Tongue (tissue), 2 donors: ENCODE results near the gene GBF1. TPM values are rescaled to one million over a fixed set of nuclear protein-coding genes. Genes with fewer than 3 reads are reported as not detected.
A peak's percentile ranks its signal among the peaks of the same experiment; 100 is the strongest.
"Not testable (repeated sequence)": the region's sequence is repeated elsewhere in the genome, so short reads cannot be mapped to it uniquely, and the experiment has no call there.

Experiments used
- DNase-seq: peaks from one replicate; pipeline ENCODE4 v3.0.0-alpha.2; 2015
- total RNA-seq: library from RNA; depleted of rRNA; stranded (reverse); fragments of >200 nt; gene quantifications from one replicate; pipeline ENCODE4 v1.2.3, GENCODE V29; 2014

Gene GBF1
- total RNA-seq, 1 donor from 2014 or later, result 37.4 TPM

DNA sequence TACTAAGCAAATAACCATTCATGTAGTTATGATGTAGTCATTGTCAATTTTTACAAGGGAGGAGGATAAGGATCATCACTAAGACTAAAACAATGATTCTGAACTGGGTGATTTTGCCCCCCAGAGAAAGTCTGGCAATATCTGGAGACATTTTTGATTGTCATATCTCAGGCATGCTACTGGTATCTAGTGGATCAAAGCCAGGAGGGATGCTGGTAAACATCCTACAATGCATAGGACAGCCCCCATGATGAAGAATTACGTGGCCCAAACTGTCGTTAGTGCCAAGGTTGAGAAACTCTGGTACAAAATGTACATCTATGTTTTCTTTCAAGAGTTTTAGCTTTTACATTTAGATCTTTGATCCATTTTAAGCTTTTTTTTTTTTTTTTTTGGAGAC, 57.3 kb downstream of the GBF1 start:
- no peak for DNase-seq

DNA sequence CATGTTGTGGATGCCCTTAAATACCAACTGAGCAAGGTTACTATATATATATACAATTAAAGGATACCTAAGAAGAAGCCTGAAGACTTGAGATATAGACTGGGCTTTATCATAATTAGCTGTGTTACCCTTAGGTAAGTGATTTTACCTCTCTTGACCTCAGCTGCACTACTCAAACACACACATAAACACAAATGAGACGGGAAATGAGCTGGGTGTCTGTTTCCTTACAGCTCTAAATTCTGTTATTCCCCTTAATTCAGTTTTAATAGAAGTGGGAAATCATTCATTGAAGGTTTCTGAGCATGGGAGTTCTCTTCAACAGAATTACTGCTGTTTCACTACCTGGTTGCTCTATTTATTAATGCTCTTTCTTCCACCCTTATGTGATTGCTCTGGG, 60.7 kb downstream of the GBF1 start:
- DNase-seq, result no peak

DNA sequence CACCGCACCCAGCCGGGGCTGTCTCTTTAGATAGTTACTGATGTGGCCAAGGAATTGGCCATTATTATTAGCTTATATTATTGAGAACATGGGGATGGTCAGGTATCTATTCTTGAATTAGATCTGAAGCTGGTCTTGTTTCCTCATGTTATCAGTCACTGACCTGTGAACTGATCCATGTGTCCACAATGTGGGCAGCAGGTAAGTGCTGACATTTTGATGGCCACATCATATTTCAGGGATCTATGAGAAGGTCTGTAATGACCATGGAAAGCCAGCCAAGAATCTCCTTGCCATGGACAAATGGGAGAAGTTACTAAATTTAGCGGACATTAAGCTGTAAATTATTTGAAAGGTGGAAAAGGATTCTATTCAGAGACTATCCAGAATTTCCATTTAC, 61.4 kb downstream of the GBF1 start:
- DNase-seq, result no peak

DNA sequence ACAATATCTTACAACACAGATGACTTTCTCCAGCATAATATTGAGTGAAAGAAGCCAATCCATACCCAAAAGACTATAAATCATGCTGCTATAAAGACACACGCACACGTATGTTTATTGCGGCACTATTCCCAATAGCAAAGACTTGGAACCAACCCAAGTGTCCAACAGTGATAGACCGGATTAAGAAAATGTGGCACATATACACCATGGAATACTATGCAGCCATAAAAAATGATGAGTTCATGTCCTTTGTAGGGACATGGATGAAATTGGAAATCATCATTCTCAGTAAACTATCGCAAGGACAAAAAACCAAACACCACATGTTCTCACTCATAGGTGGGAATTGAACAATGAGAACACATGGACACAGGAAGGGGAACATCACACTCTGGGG, 63.0 kb downstream of the GBF1 start:
- not testable (repeated sequence) for DNase-seq

DNA sequence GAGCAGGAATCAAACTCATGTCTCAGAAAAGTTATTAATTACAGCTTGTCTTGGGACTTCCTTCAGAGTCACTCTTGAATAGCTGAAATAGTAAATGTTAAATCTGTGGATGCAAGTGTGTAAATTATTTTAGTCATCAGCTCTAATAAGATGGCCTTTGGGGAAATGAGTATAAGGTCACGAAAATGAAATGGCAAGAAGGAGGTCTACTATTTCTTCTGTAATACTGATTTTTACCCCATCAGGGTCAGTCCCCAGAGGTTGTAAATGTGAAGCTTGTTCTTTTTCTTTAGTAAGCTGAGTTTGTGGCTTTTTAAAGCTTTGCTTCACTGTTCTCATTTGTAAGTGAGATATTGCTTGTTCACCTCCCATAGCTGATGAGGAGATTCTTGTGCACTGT, 63.9 kb downstream of the GBF1 start:
- no peak for DNase-seq

DNA sequence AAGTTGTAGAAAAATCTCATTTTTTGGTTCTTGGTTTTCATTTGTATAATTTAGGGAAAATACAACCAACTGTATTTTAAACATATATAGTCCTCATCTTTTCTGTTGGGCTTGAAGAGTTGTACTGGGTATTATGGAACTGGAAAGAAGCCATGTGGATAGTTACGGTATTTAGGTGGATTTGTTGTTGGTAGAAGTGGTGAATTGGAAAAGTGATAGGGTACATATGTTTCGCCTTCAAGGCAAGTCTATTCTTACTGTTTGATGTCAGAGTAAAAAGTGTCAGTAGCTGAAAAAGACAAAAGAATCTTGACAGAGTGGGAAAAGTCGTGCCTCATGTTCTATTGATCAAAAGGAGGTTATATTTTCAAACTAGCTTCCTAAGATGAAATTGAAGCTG, 64.6 kb downstream of the GBF1 start:
- no peak for DNase-seq

DNA sequence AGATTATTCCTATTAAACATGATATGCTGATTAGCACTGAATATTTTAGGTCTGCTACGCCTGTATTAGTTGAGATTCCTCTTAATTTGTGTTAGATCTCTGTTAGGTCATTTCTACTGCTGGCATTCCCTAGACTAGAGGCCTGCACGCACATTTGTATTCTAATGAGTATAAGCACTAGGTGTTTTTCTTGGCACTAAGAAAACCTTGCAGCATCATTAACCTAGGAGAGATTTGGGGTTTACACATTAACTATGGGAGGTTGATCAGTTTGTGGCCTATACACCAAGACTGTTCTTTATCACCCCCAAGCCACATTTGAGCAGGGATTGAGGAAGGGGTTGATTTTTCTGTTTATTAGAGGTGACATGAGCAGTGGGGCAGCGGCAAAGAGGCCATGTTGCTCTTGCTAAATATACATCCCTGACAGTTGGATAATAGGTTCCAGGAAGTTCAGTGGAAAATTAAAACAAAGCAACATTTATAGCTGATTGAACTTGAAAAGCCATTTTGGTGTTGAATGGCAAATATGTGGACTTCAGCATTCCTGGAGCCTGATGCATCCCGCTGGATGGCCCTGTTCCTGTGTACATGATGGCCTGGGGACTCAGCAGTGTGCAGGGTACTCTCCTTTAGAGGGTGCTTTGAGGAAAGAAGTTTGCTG, 65.2 kb downstream of the GBF1 start:
- DNase-seq, result no peak

DNA sequence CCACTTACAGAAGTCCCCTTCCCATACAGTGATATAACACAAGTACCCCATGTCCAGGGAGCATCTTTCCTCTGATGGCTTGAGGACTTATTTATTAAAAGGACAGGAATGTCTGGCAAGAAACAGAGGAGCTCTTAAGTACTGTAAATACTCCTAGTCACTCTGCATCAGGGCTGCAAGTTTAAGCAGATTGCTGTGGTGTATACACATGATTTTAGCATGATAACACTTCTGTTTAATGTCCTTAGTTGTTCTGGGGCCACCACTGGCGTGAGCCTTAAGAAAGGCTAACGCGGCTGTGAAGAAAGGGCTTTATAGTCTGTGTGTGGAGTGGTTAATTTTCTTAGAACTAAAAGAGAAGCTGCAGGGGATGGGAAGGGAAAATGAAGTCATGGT, 65.7 kb downstream of the GBF1 start:
- no peak for DNase-seq

DNA sequence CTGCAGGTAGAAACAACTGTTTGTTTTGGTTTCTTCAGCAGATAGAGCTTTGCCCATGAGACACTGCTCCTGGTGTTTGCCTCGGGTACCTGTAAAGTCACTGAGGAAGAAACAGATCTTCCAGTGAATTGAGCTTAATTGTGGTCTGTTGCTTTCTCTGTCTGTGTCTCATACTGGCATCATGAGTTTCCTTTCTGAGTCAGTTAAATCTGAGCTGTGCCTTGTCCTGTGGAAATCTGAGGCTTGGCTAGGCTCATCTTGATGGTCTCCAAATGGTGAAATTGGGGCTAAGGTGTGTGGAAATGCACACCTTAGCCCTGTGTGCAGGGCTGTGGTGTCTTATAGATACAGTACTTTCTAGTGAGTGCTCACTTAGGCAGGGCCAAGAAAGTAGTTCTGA, 67.4 kb downstream of the GBF1 start:
- no peak for DNase-seq

DNA sequence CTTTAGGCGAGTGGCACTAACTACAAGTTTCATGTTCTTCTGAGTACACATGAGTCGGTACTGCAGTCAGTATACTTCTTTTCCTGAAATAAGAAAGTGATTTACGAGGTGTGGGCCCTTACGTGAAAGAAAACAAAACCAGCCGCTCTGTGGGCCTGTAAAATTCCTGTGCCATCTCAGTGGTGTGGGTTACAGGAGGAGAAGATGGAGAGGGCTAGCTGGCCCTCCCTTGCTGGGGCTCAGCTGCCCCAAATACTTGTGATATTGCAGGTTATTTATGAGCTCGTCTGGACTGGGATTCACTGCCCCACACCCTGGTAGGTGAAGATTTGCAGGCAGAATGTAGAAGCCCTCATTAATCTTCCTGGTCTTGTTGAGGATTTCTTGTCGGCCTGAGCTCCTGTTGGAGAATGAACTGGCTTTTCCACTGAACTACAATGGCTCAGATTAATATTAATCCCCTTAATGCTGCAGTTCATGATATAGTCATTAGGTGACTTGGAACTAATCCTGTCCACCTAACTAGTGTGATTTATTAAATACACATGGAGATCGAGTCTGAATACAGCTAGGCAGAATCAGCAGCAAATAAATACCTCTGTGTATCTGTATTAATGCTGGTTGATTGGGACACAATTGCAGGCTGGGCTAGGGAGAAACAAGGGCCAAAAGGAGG, 68.0 kb downstream of the GBF1 start:
- DNase-seq, result no peak

DNA sequence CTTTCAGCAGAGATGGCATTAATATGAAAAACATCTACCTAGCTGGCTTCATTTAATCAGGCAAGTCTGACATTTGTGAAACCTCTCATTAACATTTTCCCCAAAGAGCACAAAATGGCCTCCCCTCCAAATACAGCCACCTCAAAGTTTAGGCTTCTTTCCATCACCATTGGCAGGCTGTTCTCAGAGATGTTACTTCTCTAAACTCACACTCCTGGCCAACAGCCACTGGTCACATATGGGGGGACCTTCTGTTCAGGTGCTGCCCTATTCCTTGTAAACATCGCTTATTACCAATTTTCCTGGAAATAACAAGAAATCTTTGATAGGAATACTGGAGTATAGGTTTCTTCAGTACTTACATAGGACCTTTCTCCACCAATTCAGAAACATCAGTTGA, 69.5 kb downstream of the GBF1 start:
- DNase-seq, result no peak

DNA sequence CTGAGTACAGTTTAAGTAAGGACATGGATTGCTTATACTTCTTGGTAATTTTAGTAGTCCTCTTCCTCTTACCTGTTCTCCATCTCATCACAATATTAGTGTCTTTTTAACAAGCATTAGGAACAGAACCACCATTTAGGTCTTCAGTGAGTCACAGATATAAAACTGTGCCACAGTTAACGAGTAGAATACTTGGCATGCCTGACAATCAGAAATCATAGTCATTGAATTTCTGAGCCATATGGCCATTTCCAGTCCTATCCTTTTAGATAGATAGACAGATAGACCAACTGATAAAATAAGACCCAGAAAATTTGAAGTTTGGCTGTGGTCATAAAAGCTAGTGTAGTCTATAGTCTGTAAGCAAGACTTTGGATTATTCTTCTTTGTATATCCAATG, 71.1 kb downstream of the GBF1 start:
- no peak for DNase-seq

DNA sequence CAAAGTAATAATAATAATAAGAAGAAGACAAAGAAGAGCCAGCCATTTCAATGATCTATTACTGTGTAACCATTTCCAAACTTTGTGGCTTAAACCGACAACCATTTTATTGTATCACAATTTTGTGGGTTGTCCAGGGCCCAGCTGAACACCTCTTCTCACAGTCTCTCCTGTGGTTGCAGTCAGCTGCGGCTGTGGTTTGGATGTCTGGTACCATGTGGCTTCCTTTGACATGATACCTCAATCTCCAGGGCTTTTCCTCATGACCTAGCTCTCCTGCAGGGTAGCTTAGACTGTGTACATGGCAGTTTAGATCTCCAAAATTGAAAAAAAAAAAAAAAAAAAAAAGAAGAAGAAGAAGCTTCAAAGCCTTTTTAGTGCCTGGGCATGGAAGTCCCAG, 77.6 kb downstream of the GBF1 start:
- DNase-seq, result no peak

DNA sequence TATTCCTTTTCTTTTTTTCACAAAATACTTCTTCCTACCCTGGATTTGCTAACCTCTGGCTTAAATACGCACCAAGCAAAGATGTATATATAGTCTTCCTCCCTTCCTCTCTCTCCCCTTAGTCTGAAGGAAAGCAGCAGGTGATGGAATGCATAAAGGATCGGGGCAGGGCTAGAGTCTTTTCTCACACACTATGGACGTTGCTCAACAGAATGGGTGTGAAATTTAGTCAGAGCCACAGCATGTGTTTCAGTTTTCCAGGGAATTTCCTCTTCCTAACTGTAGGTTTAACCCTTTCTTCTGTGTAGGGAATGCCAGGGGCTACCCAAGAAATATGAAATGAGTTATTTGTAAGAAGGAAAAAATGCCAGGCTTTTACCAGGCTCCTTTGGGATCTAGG, 78.7 kb downstream of the GBF1 start:
- DNase-seq, result peak; percentile 94

DNA sequence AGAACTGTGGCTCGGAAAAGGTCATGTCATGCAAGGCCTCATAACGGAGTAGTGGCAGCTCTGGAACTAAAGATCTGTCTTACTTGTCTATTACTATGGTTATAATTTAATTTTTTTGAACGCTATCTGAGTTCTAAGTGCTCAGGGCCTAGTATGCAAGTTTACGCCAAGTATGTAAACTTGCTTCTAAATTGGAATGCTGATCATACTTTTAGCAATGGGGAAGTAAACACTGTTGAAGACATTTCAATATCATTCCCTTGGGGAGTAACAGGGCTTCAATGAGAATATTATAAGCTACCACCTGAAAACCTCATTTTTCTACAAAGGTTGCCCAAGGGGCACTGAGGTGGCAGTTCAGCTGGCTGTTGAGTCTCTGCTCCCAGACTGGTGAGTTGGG, 80.7 kb downstream of the GBF1 start:
- DNase-seq, result no peak

DNA sequence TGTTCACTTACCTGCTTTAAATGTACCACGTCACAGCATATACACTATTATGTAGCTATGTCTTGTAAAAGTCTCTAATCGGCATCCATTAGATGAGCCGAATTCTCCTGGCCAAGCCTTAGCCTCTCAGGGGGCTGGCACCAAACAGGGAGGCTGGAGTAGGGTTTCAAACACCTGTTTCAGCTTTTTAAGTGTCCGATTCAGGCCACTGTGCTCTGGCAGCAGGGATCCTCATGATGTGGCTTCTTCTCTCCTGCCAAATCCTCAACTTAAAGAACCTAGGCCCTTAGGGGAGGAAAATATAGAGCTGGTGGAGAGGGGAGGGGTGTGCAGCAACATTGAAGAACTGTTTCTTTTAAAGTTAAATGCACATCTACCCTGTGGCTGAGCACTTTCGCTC, 81.7 kb downstream of the GBF1 start:
- DNase-seq, result peak; percentile 94

DNA sequence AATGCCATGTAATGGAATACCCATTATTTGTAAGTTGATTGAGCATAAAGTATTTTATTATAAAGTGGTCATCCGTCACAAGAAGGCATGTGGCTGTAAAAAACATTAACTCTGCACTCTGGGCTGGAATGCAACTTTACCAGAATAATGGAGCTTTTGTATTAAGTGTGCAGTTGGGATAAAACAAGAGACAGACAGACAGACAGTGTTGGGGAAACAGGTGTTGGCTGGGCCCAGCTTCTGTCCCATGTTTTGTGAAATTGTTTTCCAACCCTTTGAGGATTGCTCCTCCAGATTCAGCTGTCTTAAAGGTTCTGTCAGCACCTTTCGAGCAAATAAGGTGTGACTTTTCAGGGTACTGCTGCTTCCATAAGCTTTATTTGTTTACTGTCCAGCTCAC, 82.3 kb downstream of the GBF1 start:
- peak; percentile 84 for DNase-seq

DNA sequence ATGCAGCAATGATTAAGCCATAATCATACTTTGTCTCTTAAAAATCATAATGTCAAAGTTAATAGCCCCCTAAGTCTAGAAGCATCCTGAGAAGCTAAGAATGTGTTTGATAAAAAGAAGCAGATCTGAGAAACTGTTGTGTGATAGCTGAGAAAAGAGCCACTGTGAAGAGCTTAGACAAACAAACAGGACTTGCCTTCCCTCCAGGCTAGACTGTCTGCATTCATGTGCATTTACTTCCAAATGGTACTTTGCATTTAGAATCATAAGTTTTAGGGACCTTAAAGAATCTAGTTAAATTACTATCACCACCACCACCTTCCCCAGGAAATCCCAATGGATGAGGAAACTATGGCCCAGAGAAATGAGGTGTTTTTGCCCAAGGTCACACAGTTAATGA, 87.4 kb downstream of the GBF1 start:
- DNase-seq, result no peak

DNA sequence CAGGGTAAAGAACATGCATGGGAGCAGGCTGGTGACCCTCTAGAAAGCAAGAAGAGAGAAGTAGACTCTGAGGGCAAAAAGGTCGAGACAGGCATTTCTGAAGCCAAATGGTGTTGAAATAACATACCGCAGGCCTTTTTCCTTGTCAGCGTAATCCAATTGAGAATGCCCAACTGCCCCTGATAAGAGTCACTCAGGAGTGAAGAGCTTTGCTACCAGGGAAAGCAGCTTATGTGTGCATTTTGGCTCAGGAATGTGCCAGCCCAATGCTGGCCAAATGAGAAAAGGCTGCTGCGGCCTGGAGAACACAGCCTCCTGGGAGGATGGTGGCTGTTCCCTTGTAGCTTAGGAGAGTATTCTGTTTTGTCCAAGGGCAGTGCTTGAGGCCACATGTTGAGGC, 88.8 kb downstream of the GBF1 start:
- DNase-seq, result peak; percentile 34

DNA sequence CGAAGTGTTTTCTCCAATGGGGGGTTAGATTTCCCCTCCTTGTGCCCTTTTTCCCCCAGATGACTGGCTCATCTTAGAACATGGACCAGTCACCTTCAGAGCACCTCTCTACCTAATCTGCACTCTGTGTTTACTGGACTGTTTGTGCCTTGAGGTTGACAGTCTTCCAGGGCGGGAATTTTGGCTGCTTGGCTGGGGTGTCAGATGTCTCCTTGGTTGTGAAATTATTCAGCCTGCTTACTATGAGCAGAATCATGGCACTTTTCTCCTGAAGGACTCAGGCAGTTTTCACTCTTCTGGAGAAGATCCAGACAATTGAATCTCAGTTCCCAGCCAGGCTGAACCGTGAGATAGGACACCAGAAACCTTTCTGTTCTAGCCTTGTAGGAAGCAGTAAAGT, 89.9 kb downstream of the GBF1 start:
- DNase-seq, result peak; percentile 26

DNA sequence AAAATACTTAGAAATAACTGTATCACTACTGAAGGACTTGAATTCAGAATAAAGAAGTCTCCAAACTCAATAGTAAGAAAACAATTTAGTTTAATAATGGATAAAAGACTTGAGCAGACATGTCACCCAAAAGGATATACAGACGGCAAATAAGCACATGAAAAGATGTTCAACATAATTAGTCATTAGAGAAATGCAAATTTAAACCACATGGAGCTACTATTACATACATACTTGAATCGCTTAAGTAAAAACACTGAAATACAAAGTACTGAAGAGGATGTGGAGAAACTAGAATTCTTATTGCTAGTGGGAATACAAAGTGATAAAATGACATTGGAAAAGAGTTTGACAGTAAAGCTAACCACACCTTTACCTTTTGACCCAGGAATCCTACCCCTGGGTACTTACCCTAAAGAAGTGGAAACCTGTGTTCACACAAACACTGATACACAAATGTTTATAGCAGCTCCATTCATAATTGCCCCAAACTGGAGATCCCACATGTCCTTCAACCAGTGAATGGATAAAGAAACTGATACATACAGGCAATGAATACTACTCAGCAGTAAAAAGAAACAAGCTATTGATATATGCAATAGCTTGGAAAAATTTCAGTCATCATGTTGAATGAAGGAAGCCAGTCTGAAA, 95.8 kb downstream of the GBF1 start:
- no peak for DNase-seq

DNA sequence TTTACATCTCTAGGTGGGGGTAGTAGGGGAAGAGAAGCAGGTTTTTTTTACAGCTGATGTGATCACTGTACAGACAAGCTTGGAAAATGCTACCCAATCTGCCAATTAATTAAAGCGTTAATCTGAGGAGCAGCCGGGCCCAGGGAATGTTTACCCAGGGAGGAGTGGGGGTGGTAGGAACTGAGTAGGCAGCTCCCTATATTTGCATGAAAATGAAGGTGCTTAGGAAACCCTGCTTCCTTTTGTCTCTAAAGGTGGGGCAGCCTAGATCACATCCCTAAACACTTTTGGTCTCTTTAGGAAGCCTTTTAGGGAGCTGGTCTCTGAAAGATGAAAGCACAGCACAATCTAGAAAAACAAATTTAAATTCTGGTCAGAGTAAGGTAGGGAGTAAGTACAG, 97.1 kb downstream of the GBF1 start:
- no peak for DNase-seq

DNA sequence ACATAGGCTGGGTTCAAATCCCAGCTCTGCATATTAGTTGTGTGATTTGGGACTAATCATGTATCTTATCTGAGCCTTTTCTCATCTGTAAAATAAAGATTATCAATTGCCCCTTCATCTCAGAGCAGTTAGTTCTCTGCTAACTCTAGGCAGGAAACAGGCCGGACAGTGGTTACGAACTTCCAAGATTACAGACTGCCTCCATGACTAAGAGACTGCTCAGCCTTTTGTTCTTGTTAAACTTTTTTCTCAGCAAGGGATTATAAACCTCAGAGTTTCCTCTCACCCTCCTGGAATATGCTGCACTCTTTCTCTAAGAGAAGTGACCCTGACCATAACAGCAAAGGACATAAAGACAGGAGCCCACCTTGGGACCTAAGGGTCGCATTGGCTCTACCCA, 97.6 kb downstream of the GBF1 start:
- DNase-seq, result no peak

DNA sequence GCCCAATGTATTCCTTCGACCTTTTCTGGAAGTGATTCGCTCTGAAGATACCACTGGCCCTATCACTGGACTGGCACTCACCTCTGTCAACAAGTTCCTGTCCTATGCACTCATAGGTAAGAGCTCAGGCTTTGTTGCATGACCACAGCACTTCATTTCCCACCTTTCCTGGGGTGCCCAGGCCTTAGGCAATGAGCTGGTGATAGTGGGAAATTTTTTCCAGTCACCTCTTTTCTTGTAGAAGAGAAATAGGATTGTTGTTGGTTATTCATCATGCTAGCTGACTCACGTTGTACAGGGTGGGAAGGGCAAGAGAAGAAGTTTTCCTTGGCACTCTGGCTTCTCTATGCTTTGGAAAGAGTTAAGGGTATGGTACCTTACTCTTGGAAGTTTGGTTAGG, 98.7 kb downstream of the GBF1 start:
- DNase-seq, result no peak
